Smooth muscle cell (in vitro differentiated cells): Measurements from ENCODE around the gene HSPG2. TPM values are rescaled to one million over a fixed set of nuclear protein-coding genes. Genes with fewer than 3 reads are reported as not detected.

Experiments used
- DNase-seq: peaks from one replicate; lab custom pipeline; 2025; ENCODE audit not compliant: unreplicated experiment; lab: John Stamatoyannopoulos, UW
- H2AFZ ChIP-seq: fragments of 200-600 bp; sonication (generic); 2 replicates; pipeline ENCODE4 v1.6.0; 2016; ENCODE audit warnings: antibody characterized with exemption, low read depth, mild to moderate bottlenecking
- H3F3A ChIP-seq: fragments of 200-600 bp; sonication (generic); 2 replicates; pipeline ENCODE4 v1.6.0; 2017; ENCODE audit warnings: antibody characterized with exemption, low read depth
- H3K27ac ChIP-seq: fragments of 200-600 bp; sonication (generic); 2 replicates; pipeline ENCODE4 v1.5.1; 2016; ENCODE audit warnings: low read depth, mild to moderate bottlenecking
- H3K27me3 ChIP-seq: fragments of 200-600 bp; sonication (generic); 2 replicates; pipeline ENCODE4 v1.6.1; 2016; ENCODE audit warnings: low read depth, mild to moderate bottlenecking
- H3K36me3 ChIP-seq: fragments of 200-600 bp; sonication (generic); 2 replicates; pipeline ENCODE4 v1.5.1; 2016; ENCODE audit warnings: low read depth
- H3K4me1 ChIP-seq: fragments of 200-600 bp; sonication (generic); 2 replicates; pipeline ENCODE4 v1.5.1; 2016; ENCODE audit warnings: low read depth
- H3K4me2 ChIP-seq: fragments of 200-600 bp; sonication (generic); 2 replicates; pipeline ENCODE4 v1.6.0; 2016; ENCODE audit warnings: mild to moderate bottlenecking
- H3K4me3 ChIP-seq: fragments of 200-600 bp; sonication (generic); 2 replicates; pipeline ENCODE4 v1.5.1; 2016; ENCODE audit warnings: mild to moderate bottlenecking
- H3K79me2 ChIP-seq: fragments of 200-600 bp; sonication (generic); 2 replicates; pipeline ENCODE4 v1.6.0; 2016; ENCODE audit warnings: low read depth, mild to moderate bottlenecking
- H3K9ac ChIP-seq: fragments of 200-600 bp; sonication (generic); 2 replicates; pipeline ENCODE4 v1.6.0; 2016; ENCODE audit warnings: low read depth
- H3K9me3 ChIP-seq: fragments of 200-600 bp; sonication (generic); replicated peaks from 2 replicates; pipeline ENCODE4 v1.5.1; 2016; ENCODE audit warnings: low read depth
- H4K20me1 ChIP-seq: fragments of 200-600 bp; sonication (generic); 2 replicates; pipeline ENCODE4 v1.6.0; 2016; ENCODE audit warnings: low read depth
- CTCF ChIP-seq: fragments of 200-600 bp; sonication (generic); IDR thresholded peaks from 2 replicates; pipeline ENCODE4 v1.5.1; 2017; ENCODE audit warnings: borderline replicate concordance, mild to moderate bottlenecking, antibody characterized with exemption; ENCODE audit not compliant: insufficient read depth, poor library complexity, severe bottlenecking
- WGBS: methylation state at CpG from one replicate; pipeline ENCODE4 v1.1.7; 2016; ENCODE audit warnings: low lambda C conversion rate; 5-methylcytosine and 5-hydroxymethylcytosine counted together
- polyA plus RNA-seq: library from polyadenylated mRNA; unstranded; fragments of >200 nt; fragmentation: Nextera tagmentation; extraction: Ambion mirVana; gene quantifications from 2 replicates; pipeline ENCODE4 v1.2.1, GENCODE V29; 2016
- total RNA-seq: library from RNA; depleted of rRNA; stranded (reverse); fragments of >200 nt; gene quantifications from 2 replicates; pipeline ENCODE4 v1.2.3, GENCODE V29; 2014

The HSPG2 gene
- total and polyA plus RNA-seq, 2 experiments from 2014 or later = 40.7 to 46.7 TPM

GRCh38 chr1:21896026-21896425 is 41.1 kb downstream of the HSPG2 start:
- Histone ChIP-seq H3K4me1 (peaks cover 3% of the 10 kb centered on the region), H3K4me2 (no peak overlapping the region), H3K79me2 (no peaks in the 10 kb centered on the region), H2AFZ (no peak overlapping the region), H4K20me1 (peaks cover 84% of the 10 kb centered on the region), H3K4me3 (no peak overlapping the region), H3K36me3 (no peaks in the 10 kb centered on the region), H3K27ac (no peak overlapping the region), H3K27me3 (no peaks in the 10 kb centered on the region), H3K9ac (no peak overlapping the region), H3K9me3 (no peaks in the 10 kb centered on the region), H3F3A (no peaks in the 10 kb centered on the region)
- DNase-seq = no peak
- 93% methylated on average over 8 of the region's 8 CpGs for WGBS
- no peak for TF ChIP-seq CTCF

GRCh38 chr1:21894034-21894881 is 42.9 kb downstream of the HSPG2 start:
- Histone ChIP-seq H3K4me1 (no peaks in the 10 kb centered on the region), H3K27ac (no peak overlapping the region), H3K9me3 (no peaks in the 10 kb centered on the region), H3K4me3 (no peak overlapping the region), H3K27me3 (no peaks in the 10 kb centered on the region), H2AFZ (no peak overlapping the region), H3K4me2 (no peak overlapping the region), H3K36me3 (no peaks in the 10 kb centered on the region), H3F3A (no peaks in the 10 kb centered on the region), H4K20me1 (peaks cover 72% of the 10 kb centered on the region), H3K79me2 (no peaks in the 10 kb centered on the region), H3K9ac (no peak overlapping the region)
- WGBS = 95% methylated on average over 8 of the region's 11 CpGs
- TF ChIP-seq CTCF = no peak
- DNase-seq = no peak

- H3F3A ChIP-seq = no peaks in the 10 kb centered on the region
- 96% methylated on average over 14 of the region's 14 CpGs for WGBS
- peaks cover 62% of the 10 kb centered on the region for H4K20me1 ChIP-seq
- H3K36me3 ChIP-seq = no peaks in the 10 kb centered on the region
- no peak overlapping the region for H2AFZ ChIP-seq
- H3K9me3 ChIP-seq = no peaks in the 10 kb centered on the region
- no peak for DNase-seq
- no peak for TF ChIP-seq CTCF
- H3K27me3 ChIP-seq = no peaks in the 10 kb centered on the region
- no peak overlapping the region for H3K9ac ChIP-seq
- no peaks in the 10 kb centered on the region for H3K79me2 ChIP-seq
- no peak overlapping the region for H3K4me3 ChIP-seq
- no peak overlapping the region for H3K27ac ChIP-seq
- no peak overlapping the region for H3K4me2 ChIP-seq
- H3K4me1 ChIP-seq = no peaks in the 10 kb centered on the region
Measured at GRCh38 chr1:21893046-21893805, 43.9 kb downstream of the HSPG2 start.
